ENCODE data around the gene LRP6. TPM values are rescaled to one million over a fixed set of nuclear protein-coding genes. Genes with fewer than 3 reads are reported as not detected.

LRP6 gene
- total and polyA plus RNA-seq, 2 experiments from 2014 or later, result 29.1 to 73.8 TPM

- TF ChIP-seq ZNF462 (CRISPR knock-in tag; IDR thresholded peaks at IDR 0.05), result no peak
Observed at GRCh38 chr12:12178559-12178958, 88.3 kb downstream of the LRP6 start (continued).

- Histone ChIP-seq H3K4me2 (no peak overlapping the region), H3K4me3 (no peak overlapping the region), H3K4me1 (ENCODE audit: insufficient read depth) (no peaks in the 10 kb centered on the region), H3K36me3 (ENCODE audit: insufficient read depth) (peaks cover 10% of the 10 kb centered on the region), H2AFZ (no peak overlapping the region), H3K79me2 (replicated peaks; ENCODE audit: insufficient read depth) (peaks cover 81% of the 10 kb centered on the region), H4K20me1 (replicated peaks; ENCODE audit: insufficient read depth) (no peaks in the 10 kb centered on the region), H3K9me2 (ENCODE audit: insufficient read depth) (no peaks in the 10 kb centered on the region), H3K27me3 (ENCODE audit: insufficient read depth) (no peaks in the 10 kb centered on the region), H3F3A (replicated peaks; ENCODE audit: low read depth) (no peaks in the 10 kb centered on the region), H3K27ac (ENCODE audit: low read depth) (no peak overlapping the region)
- no peak overlapping the region for H3K4me3 Mint-ChIP-seq
- H3K36me3 Mint-ChIP-seq (ENCODE audit: low read depth), result peaks cover 14% of the 10 kb centered on the region; the same call in 2 of the 3 replicates
- no peak overlapping the region; the same call in 1 of the 2 replicates for H3K27ac Mint-ChIP-seq
- no peak for ATAC-seq
- H3K4me1 Mint-ChIP-seq, result no peaks in the 10 kb centered on the region
- DNase-seq (ENCODE audit: low spot score), result no peak
- no peaks in the 10 kb centered on the region for H3K9me3 Mint-ChIP-seq
- peaks cover 2% of the 10 kb centered on the region for H3K27me3 Mint-ChIP-seq (ENCODE audit: insufficient read depth, low read depth, poor library complexity)
- no peak for TF ChIP-seq ZNF114 (CRISPR knock-in tag; IDR thresholded peaks at IDR 0.05)
- TF ChIP-seq NANOG (IDR thresholded peaks at IDR 0.05; ENCODE audit: borderline replicate concordance), result no peak
- TF ChIP-seq STAT1 (IDR thresholded peaks at IDR 0.05; ENCODE audit: unreplicated experiment), result no peak
- TF ChIP-seq CTCF (conservative IDR thresholded peaks at IDR 0.05; ENCODE audit: low read depth in 2 of 2), result no peak
- TF ChIP-seq CREB1 (CRISPR knock-in tag; IDR thresholded peaks at IDR 0.05; ENCODE audit: low read depth), result no peak
- no peak for TF ChIP-seq EZH2phosphoT487 (IDR thresholded peaks at IDR 0.05; ENCODE audit: unreplicated experiment)
- TF ChIP-seq JUNB (IDR thresholded peaks at IDR 0.05; ENCODE audit: unreplicated experiment), result no peak
- no peak for TF ChIP-seq ETS1 (IDR thresholded peaks at IDR 0.05)
- TF ChIP-seq ZNF331 (CRISPR knock-in tag; IDR thresholded peaks at IDR 0.05; ENCODE audit: low read depth), result no peak
Observed at GRCh38 chr12:12176402-12176801, 90.4 kb downstream of the LRP6 start.
